ENCODE data around the gene UIMC1. TPM values are rescaled to one million over a fixed set of nuclear protein-coding genes. Genes with fewer than 3 reads are reported as not detected.

Gene UIMC1
- total RNA-seq (ENCODE audit: low replicate concordance) = 17.9 and 21.9 TPM in 2 replicates

DNA sequence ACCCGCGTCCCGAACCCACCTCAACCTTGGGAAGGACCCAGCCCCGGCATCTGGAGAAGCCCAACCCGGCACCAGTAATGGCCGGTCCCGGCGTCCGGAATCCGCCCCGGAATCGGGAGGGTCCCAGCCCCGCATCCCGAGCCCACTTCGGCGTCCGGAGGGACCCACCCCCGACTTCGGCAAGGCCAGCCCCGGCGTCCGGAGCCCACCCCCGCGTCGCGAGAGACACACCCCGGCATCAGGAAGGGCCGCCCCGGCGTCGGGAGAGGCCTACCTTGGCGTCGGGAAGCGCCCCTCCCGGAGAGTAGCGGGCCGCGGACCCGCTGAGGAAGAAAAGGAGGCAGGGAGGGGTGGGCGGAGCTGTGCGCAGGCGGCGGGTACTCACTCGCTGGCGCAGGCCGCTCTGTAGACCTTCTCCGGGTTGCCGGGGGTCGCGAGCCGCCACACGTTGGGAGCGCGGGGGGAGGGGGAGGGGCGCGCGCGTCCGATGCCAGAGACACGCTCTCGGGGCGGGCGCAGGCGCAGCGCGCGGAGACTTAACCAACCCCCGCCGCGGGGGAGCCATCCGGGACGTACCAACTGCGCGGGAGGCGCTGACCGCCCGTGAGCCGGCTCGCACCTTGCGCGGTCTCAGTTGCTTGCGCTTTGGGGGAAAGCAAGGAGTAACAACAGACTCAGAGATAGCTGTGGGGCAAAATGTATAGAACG, at the start of gene UIMC1:
Gene UIMC1 (minus strand): TSS at position 515 of the 708 bp plus-strand sequence. CDS start 24,164 bp downstream, outside the sequence.

DNA sequence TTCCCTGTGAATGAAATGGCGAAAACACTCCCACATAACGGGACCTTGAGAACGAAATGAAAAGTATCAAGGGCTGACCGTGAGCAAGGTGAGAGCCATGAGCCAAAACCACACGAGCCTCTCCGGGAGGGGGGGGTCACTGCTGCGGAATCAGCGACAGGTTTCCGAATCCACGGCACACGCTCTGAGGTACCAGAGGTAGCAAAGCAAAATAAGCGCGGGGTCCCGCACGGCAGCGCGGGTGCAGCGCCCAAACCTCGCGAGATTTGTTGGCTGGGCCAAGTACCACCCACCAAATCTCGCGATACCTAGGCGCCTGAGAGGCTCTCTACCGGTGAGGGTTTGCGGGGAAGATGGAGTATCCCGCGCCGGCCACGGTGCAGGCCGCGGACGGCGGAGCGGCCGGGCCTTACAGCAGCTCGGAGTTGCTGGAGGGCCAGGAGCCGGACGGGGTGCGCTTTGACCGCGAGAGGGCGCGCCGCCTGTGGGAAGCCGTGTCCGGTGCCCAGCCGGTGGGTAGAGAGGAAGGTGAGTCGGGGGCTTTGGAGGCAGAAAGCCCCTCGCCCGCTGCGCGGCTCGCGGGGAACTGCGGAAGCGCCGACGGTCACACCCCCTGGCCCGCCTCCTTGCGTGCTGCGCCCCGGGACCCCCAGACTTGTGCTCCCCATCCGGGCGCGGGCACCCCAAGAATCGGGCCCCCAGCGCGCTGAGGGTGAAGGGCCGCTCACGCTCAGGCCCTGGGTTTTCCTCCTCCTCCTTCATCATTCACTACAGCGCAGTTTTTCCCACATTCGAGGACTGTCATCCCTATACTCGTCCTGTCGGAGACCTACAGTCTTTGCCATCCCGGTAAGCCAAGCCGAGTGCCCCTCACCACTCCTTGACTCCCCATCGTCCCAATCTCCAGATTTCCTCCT, 16.1 kb upstream of the UIMC1 start, which contains the start of gene ZNF346:
Gene ZNF346 (plus strand): TSS at position 311 of the 917 bp plus-strand sequence. CDS start 43 bp downstream, at position 354.

DNA sequence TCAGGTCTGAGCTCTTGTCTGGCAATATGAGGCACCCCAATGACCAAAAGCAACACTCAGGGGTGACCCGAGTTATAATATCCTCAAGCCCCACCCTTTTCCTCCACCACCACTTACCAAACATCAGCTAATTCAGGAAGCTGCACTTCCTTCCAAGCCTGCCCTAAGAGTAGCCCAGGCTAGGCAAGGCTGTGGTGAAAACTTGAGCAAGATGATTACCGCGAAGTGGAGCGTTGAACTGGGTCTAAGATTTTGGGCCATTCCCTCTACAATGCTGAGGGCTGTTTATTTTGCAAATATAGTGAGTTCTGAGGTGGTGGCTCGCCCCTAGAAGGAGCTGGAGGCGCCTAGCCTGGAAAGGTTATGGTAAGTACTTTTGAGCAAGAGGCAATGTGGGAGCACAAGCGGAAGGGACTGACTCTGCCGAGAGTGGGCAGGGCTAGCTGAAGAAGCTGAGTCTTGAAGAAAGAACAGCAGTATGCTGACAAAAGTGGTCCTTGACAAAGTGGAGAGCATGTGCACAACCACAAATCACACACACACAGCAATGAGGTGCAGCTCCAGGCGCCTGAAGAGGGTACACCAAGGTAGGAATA, 107.2 kb downstream of the UIMC1 start, which contains the start of gene HK3:
Gene HK3 (minus strand): TSS at position 51 of the 596 bp plus-strand sequence. CDS start 3,187 bp downstream, outside the sequence.

Other genes starting within 250 kb of the UIMC1 start
- gene UNC5A, start 196.2 kb downstream of the UIMC1 start, total RNA-seq (ENCODE audit: low replicate concordance) = under 0.01 TPM in 1 of 2 replicates, not detected in the other
- gene HK3, start 107.4 kb downstream of the UIMC1 start, total RNA-seq (ENCODE audit: low replicate concordance) = 0.08 and 0.23 TPM in 2 replicates
- gene ZNF346, start 15.9 kb upstream of the UIMC1 start, total RNA-seq (ENCODE audit: low replicate concordance) = 9.0 and 12.0 TPM in 2 replicates
- gene FGFR4, start 80.1 kb upstream of the UIMC1 start, total RNA-seq (ENCODE audit: low replicate concordance) = 0.12 and 3.2 TPM in 2 replicates
- gene NSD1, start 127.0 kb upstream of the UIMC1 start, total RNA-seq (ENCODE audit: low replicate concordance) = 13.8 and 25.9 TPM in 2 replicates